IMR-90 (cell line): ENCODE data around the gene ENPEP.

ENCODE experiments used
- BHLHE40 ChIP-seq: fragments of 150-350 bp; IDR thresholded peaks from 2 replicates; pipeline ENCODE4 v1.6.1; 2016; ENCODE audit warnings: mild to moderate bottlenecking, low read depth, low read length
- CEBPB ChIP-seq: IDR thresholded peaks from 2 replicates; pipeline ENCODE4 v1.6.1; 2012; ENCODE audit warnings: low read depth, low read length, improper control_type of control experiment
- CTCF ChIP-seq: conservative IDR thresholded peaks from 2 replicates; pipeline ENCODE4 v1.5.1; 2012; ENCODE audit warnings: mild to moderate bottlenecking, low read depth, low read length, improper control_type of control experiment
- FOS ChIP-seq: fragments of 150-350 bp; IDR thresholded peaks from 2 replicates; pipeline ENCODE4 v1.6.1; 2016; ENCODE audit warnings: low read depth, low read length
- MAFK ChIP-seq: IDR thresholded peaks from 2 replicates; pipeline ENCODE4 v1.6.1; 2012; ENCODE audit warnings: low read depth, low read length, improper control_type of control experiment
- MAZ ChIP-seq: IDR thresholded peaks from 2 replicates; pipeline ENCODE4 v1.6.1; 2012; ENCODE audit warnings: low read depth, mild to moderate bottlenecking, low read length, improper control_type of control experiment, moderate library complexity, borderline replicate concordance
- MXI1 ChIP-seq: IDR thresholded peaks from 2 replicates; pipeline ENCODE4 v1.6.1; 2012; ENCODE audit warnings: low read depth, mild to moderate bottlenecking, low read length, moderate library complexity, borderline replicate concordance
- POLR2A ChIP-seq: IDR thresholded peaks from 2 replicates; pipeline ENCODE4 v1.6.1; 2012; ENCODE audit warnings: mild to moderate bottlenecking, low read depth, low read length
- RAD21 ChIP-seq: IDR thresholded peaks from 2 replicates; pipeline ENCODE4 v1.6.1; 2012; ENCODE audit warnings: low read length, improper control_type of control experiment
- RCOR1 ChIP-seq: IDR thresholded peaks from 2 replicates; pipeline ENCODE4 v1.6.1; 2012; ENCODE audit warnings: mild to moderate bottlenecking, low read length, improper control_type of control experiment; ENCODE audit not compliant: insufficient replicate concordance
- RFX5 ChIP-seq: IDR thresholded peaks from 2 replicates; pipeline ENCODE4 v1.8.0; 2012; ENCODE audit warnings: low read depth, mild to moderate bottlenecking, low read length, moderate library complexity
- SMC3 ChIP-seq: fragments of 150-350 bp; IDR thresholded peaks from 2 replicates; pipeline ENCODE4 v1.6.1; 2016; ENCODE audit warnings: low read depth, mild to moderate bottlenecking, antibody characterized with exemption, low read length, moderate library complexity
- USF2 ChIP-seq: fragments of 150-350 bp; IDR thresholded peaks from 2 replicates; pipeline ENCODE4 v1.6.1; 2017; ENCODE audit warnings: mild to moderate bottlenecking, antibody characterized with exemption, low read length, low read depth
- TF ChIP-seq, protein P1 (sequence below): fragments of 150-350 bp; IDR thresholded peaks from 2 replicates; pipeline ENCODE4 v1.6.1; 2016; ENCODE audit warnings: low read depth, mild to moderate bottlenecking, low read length, moderate library complexity, borderline replicate concordance

- no peak for TF ChIP-seq CTCF
- TF ChIP-seq, protein P1, sequence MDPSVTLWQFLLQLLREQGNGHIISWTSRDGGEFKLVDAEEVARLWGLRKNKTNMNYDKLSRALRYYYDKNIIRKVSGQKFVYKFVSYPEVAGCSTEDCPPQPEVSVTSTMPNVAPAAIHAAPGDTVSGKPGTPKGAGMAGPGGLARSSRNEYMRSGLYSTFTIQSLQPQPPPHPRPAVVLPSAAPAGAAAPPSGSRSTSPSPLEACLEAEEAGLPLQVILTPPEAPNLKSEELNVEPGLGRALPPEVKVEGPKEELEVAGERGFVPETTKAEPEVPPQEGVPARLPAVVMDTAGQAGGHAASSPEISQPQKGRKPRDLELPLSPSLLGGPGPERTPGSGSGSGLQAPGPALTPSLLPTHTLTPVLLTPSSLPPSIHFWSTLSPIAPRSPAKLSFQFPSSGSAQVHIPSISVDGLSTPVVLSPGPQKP = no peak
- no peak for TF ChIP-seq POLR2A
- TF ChIP-seq RFX5 = no peak
- TF ChIP-seq CEBPB = no peak
- no peak for TF ChIP-seq MAZ
- TF ChIP-seq BHLHE40 = no peak
- TF ChIP-seq RAD21 = no peak
- no peak for TF ChIP-seq FOS
- TF ChIP-seq SMC3 = no peak
- no peak for TF ChIP-seq USF2
- no peak for TF ChIP-seq MAFK
- no peak for TF ChIP-seq MXI1
- no peak for TF ChIP-seq RCOR1
Observed at GRCh38 chr4:110442309-110442708, 33.6 kb upstream of the ENPEP start.
